ENCODE data around the gene FSCN2.
"Not testable (repeated sequence)": the region's sequence is repeated elsewhere in the genome, so short reads cannot be mapped to it uniquely, and the experiment has no call there.

DNA sequence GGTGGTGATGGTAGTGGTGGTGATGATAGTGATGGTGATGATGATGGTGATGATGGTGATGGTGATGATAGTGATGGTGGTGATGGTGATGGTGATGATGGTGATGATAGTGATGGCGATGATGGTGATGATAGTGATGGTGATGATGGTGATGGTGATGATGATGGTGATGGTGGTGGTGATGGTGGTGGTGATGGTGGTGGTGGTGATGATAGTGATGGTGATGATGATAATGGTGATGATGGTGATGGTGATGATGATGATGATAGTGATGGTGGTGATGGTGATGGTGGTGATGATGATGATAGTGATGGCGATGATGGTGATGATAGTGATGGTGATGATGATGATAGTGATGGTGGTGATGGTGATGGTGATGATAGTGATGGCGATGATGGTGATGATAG lies 3.8 kb downstream of the FSCN2 start:
- TF ChIP-seq, protein P1, sequence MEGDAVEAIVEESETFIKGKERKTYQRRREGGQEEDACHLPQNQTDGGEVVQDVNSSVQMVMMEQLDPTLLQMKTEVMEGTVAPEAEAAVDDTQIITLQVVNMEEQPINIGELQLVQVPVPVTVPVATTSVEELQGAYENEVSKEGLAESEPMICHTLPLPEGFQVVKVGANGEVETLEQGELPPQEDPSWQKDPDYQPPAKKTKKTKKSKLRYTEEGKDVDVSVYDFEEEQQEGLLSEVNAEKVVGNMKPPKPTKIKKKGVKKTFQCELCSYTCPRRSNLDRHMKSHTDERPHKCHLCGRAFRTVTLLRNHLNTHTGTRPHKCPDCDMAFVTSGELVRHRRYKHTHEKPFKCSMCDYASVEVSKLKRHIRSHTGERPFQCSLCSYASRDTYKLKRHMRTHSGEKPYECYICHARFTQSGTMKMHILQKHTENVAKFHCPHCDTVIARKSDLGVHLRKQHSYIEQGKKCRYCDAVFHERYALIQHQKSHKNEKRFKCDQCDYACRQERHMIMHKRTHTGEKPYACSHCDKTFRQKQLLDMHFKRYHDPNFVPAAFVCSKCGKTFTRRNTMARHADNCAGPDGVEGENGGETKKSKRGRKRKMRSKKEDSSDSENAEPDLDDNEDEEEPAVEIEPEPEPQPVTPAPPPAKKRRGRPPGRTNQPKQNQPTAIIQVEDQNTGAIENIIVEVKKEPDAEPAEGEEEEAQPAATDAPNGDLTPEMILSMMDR (IDR thresholded peaks at IDR 0.05; ENCODE audit: low read length) = not testable (repeated sequence)
- not testable (repeated sequence) for TF ChIP-seq EZH2phosphoT487 (IDR thresholded peaks at IDR 0.05; ENCODE audit: low read length)

Data from MM.1S (cell line).